ENCODE measurements around the gene TENM4.

GRCh38 chr11:79108851-79109250, 332.0 kb downstream of the TENM4 start:
- TF ChIP-seq ZNF274 (IDR thresholded peaks at IDR 0.05; ENCODE audit: low read length) (no peak), ZNF274 (tag by site-specific recombination; IDR thresholded peaks at IDR 0.05; ENCODE audit: borderline replicate concordance) (no peak), ZBTB49 (tag by site-specific recombination; IDR thresholded peaks at IDR 0.05; ENCODE audit: low read depth) (no peak), ZNF580 (tag by site-specific recombination; IDR thresholded peaks at IDR 0.05) (no peak), EGR2 (tag by site-specific recombination; IDR thresholded peaks at IDR 0.05; ENCODE audit: low read depth) (0 out of 2 replicates have a peak, but pooled peaks have one; percentile 34), CTCF (tag by site-specific recombination; IDR thresholded peaks at IDR 0.05) (no peak), ZNF121 (tag by site-specific recombination; IDR thresholded peaks at IDR 0.05) (no peak), YY1 (tag by site-specific recombination; IDR thresholded peaks at IDR 0.05) (no peak), ZNF362 (tag by site-specific recombination; IDR thresholded peaks at IDR 0.05) (no peak), ZNF639 (tag by site-specific recombination; IDR thresholded peaks at IDR 0.05) (no peak), ZBTB26 (tag by site-specific recombination; optimal IDR thresholded peaks at IDR 0.05) (no peak)
